Panc1 (cell line): ENCODE results near the gene GTPBP4.

Experiments used
- POLR2AphosphoS5 ChIP-seq: IDR thresholded peaks from 2 replicates; pipeline ENCODE4 v1.6.1; 2012; ENCODE audit warnings: mild to moderate bottlenecking, low read depth, low read length, moderate library complexity
- TCF7L2 ChIP-seq: IDR thresholded peaks from 2 replicates; pipeline ENCODE4 v1.6.1; 2011; ENCODE audit warnings: mild to moderate bottlenecking, low read depth, low read length, inconsistent platforms
- TF ChIP-seq, protein P1 (sequence below): fragments of 450-650 bp; IDR thresholded peaks from 2 replicates; pipeline ENCODE4 v1.5.1; 2017; ENCODE audit warnings: mild to moderate bottlenecking
- TF ChIP-seq, protein P2 (sequence below), 2 experiments: IDR thresholded peaks; 2 replicates each; pipeline ENCODE4 v1.6.1; 2011 to 2012; ENCODE audit warnings: low read depth in 2 of 2, control low read depth in 1 of 2, low read length in 1 of 2, mild to moderate bottlenecking in 1 of 2, moderate library complexity in 1 of 2; ENCODE audit not compliant: insufficient read depth in 1 of 2

GRCh38 chr10:1044146-1044545 is 55.9 kb downstream of the GTPBP4 start:
- TF ChIP-seq, protein P1, sequence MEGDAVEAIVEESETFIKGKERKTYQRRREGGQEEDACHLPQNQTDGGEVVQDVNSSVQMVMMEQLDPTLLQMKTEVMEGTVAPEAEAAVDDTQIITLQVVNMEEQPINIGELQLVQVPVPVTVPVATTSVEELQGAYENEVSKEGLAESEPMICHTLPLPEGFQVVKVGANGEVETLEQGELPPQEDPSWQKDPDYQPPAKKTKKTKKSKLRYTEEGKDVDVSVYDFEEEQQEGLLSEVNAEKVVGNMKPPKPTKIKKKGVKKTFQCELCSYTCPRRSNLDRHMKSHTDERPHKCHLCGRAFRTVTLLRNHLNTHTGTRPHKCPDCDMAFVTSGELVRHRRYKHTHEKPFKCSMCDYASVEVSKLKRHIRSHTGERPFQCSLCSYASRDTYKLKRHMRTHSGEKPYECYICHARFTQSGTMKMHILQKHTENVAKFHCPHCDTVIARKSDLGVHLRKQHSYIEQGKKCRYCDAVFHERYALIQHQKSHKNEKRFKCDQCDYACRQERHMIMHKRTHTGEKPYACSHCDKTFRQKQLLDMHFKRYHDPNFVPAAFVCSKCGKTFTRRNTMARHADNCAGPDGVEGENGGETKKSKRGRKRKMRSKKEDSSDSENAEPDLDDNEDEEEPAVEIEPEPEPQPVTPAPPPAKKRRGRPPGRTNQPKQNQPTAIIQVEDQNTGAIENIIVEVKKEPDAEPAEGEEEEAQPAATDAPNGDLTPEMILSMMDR = no peak
- TF ChIP-seq POLR2AphosphoS5 (no peak), TCF7L2 (no peak)
- TF ChIP-seq, protein P2, sequence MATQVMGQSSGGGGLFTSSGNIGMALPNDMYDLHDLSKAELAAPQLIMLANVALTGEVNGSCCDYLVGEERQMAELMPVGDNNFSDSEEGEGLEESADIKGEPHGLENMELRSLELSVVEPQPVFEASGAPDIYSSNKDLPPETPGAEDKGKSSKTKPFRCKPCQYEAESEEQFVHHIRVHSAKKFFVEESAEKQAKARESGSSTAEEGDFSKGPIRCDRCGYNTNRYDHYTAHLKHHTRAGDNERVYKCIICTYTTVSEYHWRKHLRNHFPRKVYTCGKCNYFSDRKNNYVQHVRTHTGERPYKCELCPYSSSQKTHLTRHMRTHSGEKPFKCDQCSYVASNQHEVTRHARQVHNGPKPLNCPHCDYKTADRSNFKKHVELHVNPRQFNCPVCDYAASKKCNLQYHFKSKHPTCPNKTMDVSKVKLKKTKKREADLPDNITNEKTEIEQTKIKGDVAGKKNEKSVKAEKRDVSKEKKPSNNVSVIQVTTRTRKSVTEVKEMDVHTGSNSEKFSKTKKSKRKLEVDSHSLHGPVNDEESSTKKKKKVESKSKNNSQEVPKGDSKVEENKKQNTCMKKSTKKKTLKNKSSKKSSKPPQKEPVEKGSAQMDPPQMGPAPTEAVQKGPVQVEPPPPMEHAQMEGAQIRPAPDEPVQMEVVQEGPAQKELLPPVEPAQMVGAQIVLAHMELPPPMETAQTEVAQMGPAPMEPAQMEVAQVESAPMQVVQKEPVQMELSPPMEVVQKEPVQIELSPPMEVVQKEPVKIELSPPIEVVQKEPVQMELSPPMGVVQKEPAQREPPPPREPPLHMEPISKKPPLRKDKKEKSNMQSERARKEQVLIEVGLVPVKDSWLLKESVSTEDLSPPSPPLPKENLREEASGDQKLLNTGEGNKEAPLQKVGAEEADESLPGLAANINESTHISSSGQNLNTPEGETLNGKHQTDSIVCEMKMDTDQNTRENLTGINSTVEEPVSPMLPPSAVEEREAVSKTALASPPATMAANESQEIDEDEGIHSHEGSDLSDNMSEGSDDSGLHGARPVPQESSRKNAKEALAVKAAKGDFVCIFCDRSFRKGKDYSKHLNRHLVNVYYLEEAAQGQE (IDR thresholded peaks at IDR 0.05; ENCODE audit: insufficient read depth in 1 of 2, low read depth in 2 of 2, low read length in 1 of 2) = no peak
